ENCODE results near the gene NAV2. TPM values are rescaled to one million over a fixed set of nuclear protein-coding genes. Genes with fewer than 3 reads are reported as not detected.

The NAV2 gene
- total and polyA plus RNA-seq, 2 donors: 2.0 to 5.8 TPM

DNA sequence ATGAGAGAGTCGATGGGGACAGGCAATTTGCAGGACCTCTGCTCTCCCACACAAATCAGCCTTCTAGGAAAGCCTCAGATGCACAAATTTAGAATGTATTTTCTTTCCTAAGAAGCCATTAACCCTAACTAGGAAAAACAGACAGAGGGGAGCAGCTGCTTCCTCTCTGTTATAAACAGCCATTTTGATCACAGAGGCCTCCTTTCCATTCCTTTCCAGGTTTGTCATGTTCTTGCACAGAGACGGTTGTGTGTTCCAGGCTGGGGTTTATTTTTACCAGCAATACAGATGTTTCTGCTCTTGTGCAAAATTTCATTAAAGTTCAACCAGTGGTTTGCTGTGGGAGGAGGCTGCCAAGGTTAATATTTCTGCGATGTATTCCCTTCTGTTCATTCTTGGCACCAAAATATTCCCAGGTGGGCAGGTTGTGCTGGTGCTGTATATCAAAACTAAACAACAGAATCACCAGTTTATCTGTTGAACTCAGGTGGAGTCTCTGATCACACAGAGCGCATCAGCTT, 90.2 kb downstream of the NAV2 start:
- H3K27ac ChIP-seq (ENCODE audit: low read depth in 1 of 2, low read length in 1 of 2): no peak overlapping the region
- 95% methylated on average over 4 of the region's 4 CpGs for WGBS
- no peak for DNase-seq (ENCODE audit: low read depth in 6 of 9, low spot score in 9 of 9)

DNA sequence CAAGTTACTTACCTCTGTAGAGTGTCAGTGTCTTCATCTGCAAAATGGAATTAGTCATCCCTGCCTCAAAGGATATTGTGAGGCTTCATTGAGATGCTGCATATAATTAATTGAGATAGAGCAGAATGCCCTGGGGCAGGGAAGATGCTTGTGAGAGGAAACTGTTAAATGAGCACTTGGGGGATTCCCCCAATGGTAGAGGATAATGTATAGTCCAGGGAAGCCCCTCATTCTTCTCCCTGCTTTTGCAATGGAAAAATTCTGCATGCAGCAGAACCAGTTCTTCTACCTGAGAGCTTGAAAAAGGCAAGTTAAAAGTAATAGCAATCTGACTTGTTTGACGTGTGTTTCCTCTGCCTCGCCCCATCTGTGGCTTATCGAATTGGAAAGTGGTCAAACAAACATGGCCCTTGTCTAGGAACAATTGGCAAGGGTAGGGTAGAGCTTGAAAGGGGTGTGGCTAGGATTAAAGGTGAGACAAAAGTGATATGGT, 90.9 kb downstream of the NAV2 start:
- Histone ChIP-seq H3K9me3 (ENCODE audit: control insufficient read depth in 2 of 2, insufficient read depth in 1 of 2, low read length in 1 of 2) (no peaks in the 10 kb centered on the region), H3K4me3 (ENCODE audit: low read length in 2 of 2) (no peak overlapping the region), H3K27ac (ENCODE audit: low read depth in 1 of 2, low read length in 1 of 2) (no peak overlapping the region), H3K4me1 (ENCODE audit: control insufficient read depth in 2 of 2, insufficient read depth in 2 of 2, low read length in 2 of 2) (no peaks in the 10 kb centered on the region), H3K27me3 (ENCODE audit: control insufficient read depth in 2 of 2, insufficient read depth in 1 of 2, low read length in 1 of 2) (no peaks in the 10 kb centered on the region), H3K36me3 (ENCODE audit: control insufficient read depth in 2 of 2, insufficient read depth in 2 of 2, low read length in 1 of 2) (no peaks in the 10 kb centered on the region)
- DNase-seq (ENCODE audit: low read depth in 6 of 9, low spot score in 9 of 9): no peak
- 92% methylated on average over 3 of the region's 3 CpGs for WGBS

More for the DNA sequence above, 90.2 kb downstream of the NAV2 start:
- Histone ChIP-seq H3K4me1 (ENCODE audit: control insufficient read depth in 2 of 2, insufficient read depth in 2 of 2, low read length in 2 of 2) (no peaks in the 10 kb centered on the region), H3K9me3 (ENCODE audit: control insufficient read depth in 2 of 2, insufficient read depth in 1 of 2, low read length in 1 of 2) (no peaks in the 10 kb centered on the region), H3K27me3 (ENCODE audit: control insufficient read depth in 2 of 2, insufficient read depth in 1 of 2, low read length in 1 of 2) (no peaks in the 10 kb centered on the region), H3K36me3 (ENCODE audit: control insufficient read depth in 2 of 2, insufficient read depth in 2 of 2, low read length in 1 of 2) (no peaks in the 10 kb centered on the region), H3K4me3 (ENCODE audit: low read length in 2 of 2) (no peak overlapping the region)

DNA sequence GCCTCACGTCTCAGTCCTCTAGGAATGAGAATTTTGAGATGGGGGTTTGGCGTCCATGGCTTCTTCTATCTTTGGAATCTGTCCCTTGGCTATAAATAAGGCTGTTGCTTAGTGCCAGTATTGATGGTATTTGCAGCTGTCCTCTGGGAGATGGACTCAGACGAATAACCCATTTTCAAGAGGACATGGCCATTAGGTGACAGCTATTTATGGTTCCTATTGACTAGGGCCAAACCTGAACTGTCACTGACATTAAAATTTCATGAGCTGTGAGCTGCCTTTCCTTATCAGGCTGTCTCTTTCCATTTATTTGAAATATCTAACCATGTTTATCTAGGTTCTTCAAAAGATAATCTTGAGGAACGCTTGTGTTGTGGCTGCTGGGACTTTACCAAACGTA, 92.7 kb downstream of the NAV2 start:
- no peak overlapping the region for H3K27ac ChIP-seq (ENCODE audit: low read depth in 1 of 2, low read length in 1 of 2)
- no peaks in the 10 kb centered on the region for H3K36me3 ChIP-seq (ENCODE audit: control insufficient read depth in 2 of 2, insufficient read depth in 2 of 2, low read length in 1 of 2)
- no peaks in the 10 kb centered on the region for H3K9me3 ChIP-seq (ENCODE audit: control insufficient read depth in 2 of 2, insufficient read depth in 1 of 2, low read length in 1 of 2)
- no peak overlapping the region for H3K4me3 ChIP-seq (ENCODE audit: low read length in 2 of 2)
- H3K4me1 ChIP-seq (ENCODE audit: control insufficient read depth in 2 of 2, insufficient read depth in 2 of 2, low read length in 2 of 2): no peaks in the 10 kb centered on the region
- no peaks in the 10 kb centered on the region for H3K27me3 ChIP-seq (ENCODE audit: control insufficient read depth in 2 of 2, insufficient read depth in 1 of 2, low read length in 1 of 2)
- no peak for DNase-seq (ENCODE audit: low read depth in 6 of 9, low spot score in 9 of 9)
- WGBS: 76% methylated on average over 5 of the region's 5 CpGs

DNA sequence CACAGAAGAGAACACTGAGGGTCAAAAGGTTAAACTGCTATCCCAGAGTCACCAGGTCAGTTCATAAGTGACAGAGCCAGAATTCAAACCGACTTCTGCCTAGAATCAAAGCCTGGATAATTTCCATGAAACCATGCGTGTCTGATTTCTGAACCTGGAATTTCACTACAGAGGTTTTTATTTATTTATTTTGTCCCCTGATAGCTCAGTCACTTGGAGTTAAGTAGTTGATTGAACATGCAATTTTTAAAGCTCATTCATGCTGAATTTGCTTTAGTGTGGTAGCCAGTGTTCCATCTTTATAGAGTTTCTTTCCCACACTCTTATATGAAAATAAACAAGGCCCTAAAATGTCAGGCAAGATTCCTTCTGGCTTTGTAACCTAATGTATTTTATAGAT, 93.2 kb downstream of the NAV2 start:
- Histone ChIP-seq H3K4me3 (ENCODE audit: low read length in 2 of 2) (no peak overlapping the region), H3K9me3 (ENCODE audit: control insufficient read depth in 2 of 2, insufficient read depth in 1 of 2, low read length in 1 of 2) (no peaks in the 10 kb centered on the region)

DNA sequence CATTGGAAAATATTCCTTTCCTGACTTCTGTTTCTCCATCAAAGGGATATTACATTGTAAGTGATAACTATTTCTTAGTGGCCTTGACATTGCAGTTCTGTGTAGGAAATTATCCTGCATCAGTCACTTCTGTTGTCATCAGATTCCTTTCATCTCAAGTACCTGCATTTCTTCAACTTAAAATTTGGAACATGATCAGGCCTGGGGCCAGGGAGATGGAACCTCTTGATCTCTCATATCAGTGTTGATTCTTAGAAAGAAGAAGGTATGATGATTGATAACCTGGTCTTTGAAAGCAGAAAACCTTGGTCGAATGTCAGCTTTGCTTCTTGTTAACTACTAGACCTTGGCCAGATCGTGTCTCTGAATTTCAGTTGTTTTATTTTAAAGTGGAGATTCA, 93.6 kb downstream of the NAV2 start:
- Histone ChIP-seq H3K9me3 (ENCODE audit: control insufficient read depth in 2 of 2, insufficient read depth in 1 of 2, low read length in 1 of 2) (no peaks in the 10 kb centered on the region), H3K4me3 (ENCODE audit: low read length in 2 of 2) (no peak overlapping the region), H3K27ac (ENCODE audit: low read depth in 1 of 2, low read length in 1 of 2) (no peak overlapping the region), H3K4me1 (ENCODE audit: control insufficient read depth in 2 of 2, insufficient read depth in 2 of 2, low read length in 2 of 2) (no peaks in the 10 kb centered on the region), H3K27me3 (ENCODE audit: control insufficient read depth in 2 of 2, insufficient read depth in 1 of 2, low read length in 1 of 2) (no peaks in the 10 kb centered on the region), H3K36me3 (ENCODE audit: control insufficient read depth in 2 of 2, insufficient read depth in 2 of 2, low read length in 1 of 2) (no peaks in the 10 kb centered on the region)
- 92% methylated on average over 2 of the region's 2 CpGs for WGBS
- no peak for DNase-seq (ENCODE audit: low read depth in 6 of 9, low spot score in 9 of 9)

More for the DNA sequence above, 93.2 kb downstream of the NAV2 start:
- Histone ChIP-seq H3K4me1 (ENCODE audit: control insufficient read depth in 2 of 2, insufficient read depth in 2 of 2, low read length in 2 of 2) (no peaks in the 10 kb centered on the region), H3K27ac (ENCODE audit: low read depth in 1 of 2, low read length in 1 of 2) (no peak overlapping the region), H3K27me3 (ENCODE audit: control insufficient read depth in 2 of 2, insufficient read depth in 1 of 2, low read length in 1 of 2) (no peaks in the 10 kb centered on the region), H3K36me3 (ENCODE audit: control insufficient read depth in 2 of 2, insufficient read depth in 2 of 2, low read length in 1 of 2) (no peaks in the 10 kb centered on the region)
- no peak for DNase-seq (ENCODE audit: low read depth in 6 of 9, low spot score in 9 of 9)
- WGBS: 93% methylated on average over 2 of the region's 2 CpGs

DNA sequence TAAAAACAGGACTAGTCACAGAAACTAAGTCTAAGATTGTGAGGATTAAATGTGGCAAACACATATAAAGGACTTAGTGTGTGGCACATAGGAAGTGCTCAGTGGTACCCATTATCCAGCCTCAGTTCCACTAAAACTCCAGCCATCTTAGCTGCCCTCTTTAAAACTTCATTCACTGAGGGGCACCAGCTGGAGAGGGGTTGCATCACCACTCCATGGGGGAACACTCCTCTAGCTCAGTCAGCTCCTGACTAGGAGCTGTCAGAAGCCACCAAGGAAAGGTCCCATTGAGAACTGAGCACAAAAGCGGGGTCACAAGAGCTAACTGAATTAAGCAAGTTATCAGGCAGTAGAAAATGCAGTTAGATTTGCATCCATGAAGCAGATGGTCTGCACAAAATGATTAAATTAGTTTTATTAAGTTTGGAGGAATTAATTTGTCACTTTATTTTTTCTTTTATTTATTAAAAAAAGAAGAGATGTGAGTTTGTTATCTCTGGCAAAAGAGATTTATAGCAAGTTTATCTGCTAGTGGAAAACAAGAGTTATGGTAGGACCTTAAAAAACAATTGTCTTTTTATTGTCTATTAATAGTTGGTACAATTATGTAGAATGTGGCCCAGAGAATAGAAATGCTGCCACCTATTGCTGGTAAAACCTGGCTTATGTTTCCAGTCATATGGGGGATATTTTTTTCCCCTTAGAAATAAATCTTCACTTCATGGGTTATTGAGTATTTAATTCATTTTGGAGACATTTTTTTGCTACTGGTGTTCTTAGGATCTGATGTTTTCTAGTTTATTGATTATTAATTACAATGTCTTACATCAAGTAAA, 95.7 kb downstream of the NAV2 start:
- Histone ChIP-seq H3K9me3 (ENCODE audit: control insufficient read depth in 2 of 2, insufficient read depth in 1 of 2, low read length in 1 of 2) (no peaks in the 10 kb centered on the region), H3K36me3 (ENCODE audit: control insufficient read depth in 2 of 2, insufficient read depth in 2 of 2, low read length in 1 of 2) (no peaks in the 10 kb centered on the region), H3K27me3 (ENCODE audit: control insufficient read depth in 2 of 2, insufficient read depth in 1 of 2, low read length in 1 of 2) (no peaks in the 10 kb centered on the region), H3K4me3 (ENCODE audit: low read length in 2 of 2) (no peak overlapping the region), H3K4me1 (ENCODE audit: control insufficient read depth in 2 of 2, insufficient read depth in 2 of 2, low read length in 2 of 2) (no peaks in the 10 kb centered on the region), H3K27ac (ENCODE audit: low read depth in 1 of 2, low read length in 1 of 2) (no peak overlapping the region)
- WGBS: 87% methylated on average over 1 of the region's 1 CpG
- no peak for DNase-seq (ENCODE audit: low read depth in 6 of 9, low spot score in 9 of 9)

DNA sequence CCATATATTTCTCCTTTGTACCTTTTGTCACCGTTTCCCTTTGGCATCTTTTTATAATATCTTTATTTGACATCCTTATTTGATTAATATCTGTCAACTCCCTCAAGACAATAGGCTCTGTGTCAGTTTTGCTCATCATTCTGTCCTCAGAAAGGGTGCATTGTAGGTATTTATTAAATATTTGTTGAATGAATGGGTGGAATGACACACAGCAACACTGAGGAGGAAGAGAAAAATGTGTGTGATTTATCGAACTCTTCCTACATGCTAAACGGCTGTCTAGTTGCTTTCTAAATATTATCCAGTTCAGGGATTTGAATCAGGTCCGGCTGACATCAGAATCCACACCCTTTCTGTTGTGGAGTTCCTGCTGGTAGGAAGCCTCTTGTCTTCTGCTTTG, 98.2 kb downstream of the NAV2 start:
- H3K9me3 ChIP-seq (ENCODE audit: control insufficient read depth in 2 of 2, insufficient read depth in 1 of 2, low read length in 1 of 2): no peaks in the 10 kb centered on the region
- no peaks in the 10 kb centered on the region for H3K4me1 ChIP-seq (ENCODE audit: control insufficient read depth in 2 of 2, insufficient read depth in 2 of 2, low read length in 2 of 2)
- no peak overlapping the region for H3K4me3 ChIP-seq (ENCODE audit: low read length in 2 of 2)
- WGBS: 94% methylated on average over 4 of the region's 4 CpGs
- H3K27me3 ChIP-seq (ENCODE audit: control insufficient read depth in 2 of 2, insufficient read depth in 1 of 2, low read length in 1 of 2): no peaks in the 10 kb centered on the region
- no peak for DNase-seq (ENCODE audit: low read depth in 6 of 9, low spot score in 9 of 9)
- no peak overlapping the region for H3K27ac ChIP-seq (ENCODE audit: low read depth in 1 of 2, low read length in 1 of 2)
- no peaks in the 10 kb centered on the region for H3K36me3 ChIP-seq (ENCODE audit: control insufficient read depth in 2 of 2, insufficient read depth in 2 of 2, low read length in 1 of 2)

DNA sequence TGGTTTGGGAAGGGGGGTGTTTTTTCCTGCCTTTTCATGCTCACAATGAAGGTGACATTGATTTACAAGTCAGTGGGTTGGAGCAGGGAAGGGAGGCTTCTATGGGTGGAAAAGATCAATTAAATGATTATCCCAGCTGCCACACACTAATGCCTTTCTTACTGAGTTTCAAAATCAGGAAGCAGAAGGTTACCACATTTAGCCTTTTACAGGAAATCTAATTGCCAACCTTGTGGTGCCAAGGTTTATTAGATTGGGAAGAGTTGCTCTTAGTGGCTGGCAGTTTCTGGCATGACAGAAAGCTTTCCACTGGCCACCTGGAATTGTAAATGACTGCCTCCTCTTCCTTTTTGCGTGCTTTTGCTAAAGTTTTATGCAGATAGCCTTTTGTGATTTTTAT, 98.7 kb downstream of the NAV2 start:
- Histone ChIP-seq H3K4me3 (ENCODE audit: low read length in 2 of 2) (no peak overlapping the region), H3K4me1 (ENCODE audit: control insufficient read depth in 2 of 2, insufficient read depth in 2 of 2, low read length in 2 of 2) (no peaks in the 10 kb centered on the region), H3K27me3 (ENCODE audit: control insufficient read depth in 2 of 2, insufficient read depth in 1 of 2, low read length in 1 of 2) (no peaks in the 10 kb centered on the region), H3K9me3 (ENCODE audit: control insufficient read depth in 2 of 2, insufficient read depth in 1 of 2, low read length in 1 of 2) (no peaks in the 10 kb centered on the region), H3K36me3 (ENCODE audit: control insufficient read depth in 2 of 2, insufficient read depth in 2 of 2, low read length in 1 of 2) (no peaks in the 10 kb centered on the region), H3K27ac (ENCODE audit: low read depth in 1 of 2, low read length in 1 of 2) (no peak overlapping the region)
- no peak for DNase-seq (ENCODE audit: low read depth in 6 of 9, low spot score in 9 of 9)
- WGBS: 27% methylated on average over 1 of the region's 1 CpG

DNA sequence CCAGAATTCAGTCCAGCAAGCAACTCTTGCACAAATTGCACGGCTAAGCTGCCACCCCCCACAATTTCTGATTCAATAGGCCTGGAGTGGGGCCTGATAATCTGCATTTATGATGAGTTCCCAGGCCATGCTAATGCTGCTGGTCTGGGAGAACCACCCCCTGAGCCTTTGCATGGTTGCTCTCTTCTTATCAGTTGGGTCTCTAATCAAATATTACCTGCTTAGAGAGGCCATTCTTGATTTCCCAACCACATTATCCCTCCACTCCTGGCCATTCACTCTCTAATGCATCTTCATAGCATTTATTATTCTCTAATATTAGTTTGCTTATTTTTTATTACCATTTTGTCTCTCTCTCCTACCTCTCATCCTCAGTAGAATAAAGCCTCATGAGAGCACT, 99.5 kb downstream of the NAV2 start:
- H3K27me3 ChIP-seq (ENCODE audit: control insufficient read depth in 2 of 2, insufficient read depth in 1 of 2, low read length in 1 of 2): no peaks in the 10 kb centered on the region
- no peak overlapping the region for H3K27ac ChIP-seq (ENCODE audit: low read depth in 1 of 2, low read length in 1 of 2)
- WGBS: 100% methylated on average over 1 of the region's 1 CpG
- H3K4me3 ChIP-seq (ENCODE audit: low read length in 2 of 2): no peak overlapping the region
- DNase-seq (ENCODE audit: low read depth in 6 of 9, low spot score in 9 of 9): no peak
- H3K9me3 ChIP-seq (ENCODE audit: control insufficient read depth in 2 of 2, insufficient read depth in 1 of 2, low read length in 1 of 2): no peaks in the 10 kb centered on the region
- H3K36me3 ChIP-seq (ENCODE audit: control insufficient read depth in 2 of 2, insufficient read depth in 2 of 2, low read length in 1 of 2): no peaks in the 10 kb centered on the region
- no peaks in the 10 kb centered on the region for H3K4me1 ChIP-seq (ENCODE audit: control insufficient read depth in 2 of 2, insufficient read depth in 2 of 2, low read length in 2 of 2)

Measured in thymus (tissue), 11 donors.